HepG2 (cell line): ENCODE data around the gene TSPAN13. TPM values are rescaled to one million over a fixed set of nuclear protein-coding genes. Genes with fewer than 3 reads are reported as not detected.

ENCODE experiments used
- ARID4A ChIP-seq: sonication (generic); formaldehyde crosslinking; IDR thresholded peaks from 2 replicates; pipeline ENCODE4 v1.5.0; 2020; ENCODE audit warnings: mild to moderate bottlenecking, missing genetic modification reagents, borderline replicate concordance
- ATAD3A ChIP-seq: sonication (generic); formaldehyde crosslinking; IDR thresholded peaks from 2 replicates; pipeline ENCODE4 v1.4.0; 2020; ENCODE audit warnings: missing genetic modification reagents
- BCLAF1 ChIP-seq: fragments of 450-650 bp; IDR thresholded peaks from 2 replicates; pipeline ENCODE4 v1.6.1; 2017; ENCODE audit warnings: mild to moderate bottlenecking
- GTF2F1 ChIP-seq: fragments of 150-350 bp; IDR thresholded peaks from 2 replicates; pipeline ENCODE4 v1.6.1; 2014; ENCODE audit warnings: low read length
- MATR3 ChIP-seq: sonication (generic); formaldehyde crosslinking; IDR thresholded peaks from 2 replicates; pipeline ENCODE4 v1.4.0; 2020; ENCODE audit warnings: missing genetic modification reagents
- NFE2L1 ChIP-seq: sonication (generic); formaldehyde crosslinking; IDR thresholded peaks from 2 replicates; pipeline ENCODE4 v1.4.0; 2020; ENCODE audit warnings: missing genetic modification reagents, mild to moderate bottlenecking, borderline replicate concordance
- PAX8 ChIP-seq: sonication (generic); formaldehyde crosslinking; IDR thresholded peaks from 2 replicates; pipeline ENCODE4 v1.8.0; 2022; ENCODE audit warnings: mild to moderate bottlenecking, missing genetic modification reagents, borderline replicate concordance
- PRMT3 ChIP-seq: sonication (generic); formaldehyde crosslinking; IDR thresholded peaks from 2 replicates; pipeline ENCODE4 v1.8.1; 2022; ENCODE audit warnings: low read depth, mild to moderate bottlenecking, moderate library complexity, missing genetic modification reagents, borderline replicate concordance
- RARG ChIP-seq: sonication (generic); formaldehyde crosslinking; IDR thresholded peaks from 2 replicates; pipeline ENCODE4 v1.4.0; 2020; ENCODE audit warnings: low read depth, mild to moderate bottlenecking, missing genetic modification reagents
- SAP130 ChIP-seq: IDR thresholded peaks from 2 replicates; pipeline ENCODE4 v1.6.1; 2016; ENCODE audit warnings: low read depth
- SMC3 ChIP-seq: IDR thresholded peaks from 2 replicates; pipeline ENCODE4 v1.6.1; 2011; ENCODE audit warnings: low read length, improper control_type of control experiment
- WIZ ChIP-seq: sonication (generic); formaldehyde crosslinking; IDR thresholded peaks from 2 replicates; pipeline ENCODE4 v1.5.1; 2020; ENCODE audit warnings: mild to moderate bottlenecking, missing genetic modification reagents
- ZHX1 ChIP-seq: sonication (generic); formaldehyde crosslinking; IDR thresholded peaks from 2 replicates; pipeline ENCODE4 v1.8.1; 2022; ENCODE audit warnings: low read depth, mild to moderate bottlenecking, missing genetic modification reagents
- ZNF10 ChIP-seq: sonication (generic); formaldehyde crosslinking; IDR thresholded peaks from 2 replicates; pipeline ENCODE4 v1.4.0; 2020; ENCODE audit warnings: mild to moderate bottlenecking, low read depth, missing genetic modification reagents, borderline replicate concordance
- ZNF121 ChIP-seq: sonication (generic); formaldehyde crosslinking; IDR thresholded peaks from 2 replicates; pipeline ENCODE4 v1.5.0; 2020; ENCODE audit warnings: mild to moderate bottlenecking, missing genetic modification reagents
- ZNF337 ChIP-seq: sonication (generic); formaldehyde crosslinking; IDR thresholded peaks from 2 replicates; pipeline ENCODE4 v1.5.1; 2020; ENCODE audit warnings: missing genetic modification reagents, low read depth, mild to moderate bottlenecking, borderline replicate concordance
- ZNF432 ChIP-seq: sonication (generic); formaldehyde crosslinking; IDR thresholded peaks from 2 replicates; pipeline ENCODE4 v1.5.0; 2020; ENCODE audit warnings: missing genetic modification reagents, mild to moderate bottlenecking, borderline replicate concordance
- ZNF563 ChIP-seq: sonication (generic); formaldehyde crosslinking; IDR thresholded peaks from 2 replicates; pipeline ENCODE4 v1.8.0; 2022; ENCODE audit warnings: mild to moderate bottlenecking, moderate library complexity, missing genetic modification reagents
- ZNF660 ChIP-seq: sonication (generic); formaldehyde crosslinking; IDR thresholded peaks from 2 replicates; pipeline ENCODE4 v1.5.1; 2020; ENCODE audit warnings: mild to moderate bottlenecking, low read depth, missing genetic modification reagents, borderline replicate concordance
- polyA plus RNA-seq, 8 experiments: library from polyadenylated mRNA; depleted of rRNA in 3 of 8; stranded (reverse) in 7 of 8; unstranded in 1 of 8; fragments of >200 nt; fragmentation: Illumina TruSeq in 4 of 8; extraction: Trizol in 4 of 8; gene quantifications; 2 replicates each; pipeline versions ENCODE4 v1.2.1 to v1.2.3, GENCODE V29; 2011 to 2016; ENCODE audit warnings: low read depth in 4 of 8, missing spikeins in 1 of 8, mixed read lengths in 1 of 8; ENCODE audit not compliant: insufficient read depth in 1 of 8
- total RNA-seq, 5 experiments: library from RNA; depleted of rRNA; stranded (reverse); fragments of >200 nt; fragmentation: Illumina TruSeq; extraction: Trizol; gene quantifications; 2 replicates each; pipeline ENCODE4 v1.2.3, GENCODE V29; 2016; ENCODE audit warnings: low read depth in 1 of 5

Gene TSPAN13
- total and polyA plus RNA-seq, 2 of the 13 experiments (the other 11 are each of a cell fraction or from before 2014, with no cell fraction given), result 5.8 to 6.2 TPM

GRCh38 chr7:16753932-16754855 lies 639 bp downstream of the TSPAN13 start (continued):
- TF ChIP-seq ZNF10, result no peak
- no peak for TF ChIP-seq WIZ
- 0 out of 2 replicates have a peak, but pooled peaks have one; percentile 33 for TF ChIP-seq ZHX1 (CRISPR knock-in tag)
- no peak for TF ChIP-seq ZNF121 (CRISPR knock-in tag)
- TF ChIP-seq GTF2F1, result no peak
- no peak for TF ChIP-seq MATR3
- TF ChIP-seq ZNF660 (CRISPR knock-in tag), result no peak
- no peak for TF ChIP-seq ZNF337 (CRISPR knock-in tag)
- TF ChIP-seq PRMT3 (CRISPR knock-in tag), result no peak
- TF ChIP-seq PAX8 (CRISPR knock-in tag), result no peak
- no peak for TF ChIP-seq RARG
- TF ChIP-seq BCLAF1, result no peak
- peak; percentile 47; the same call in 1 of the 2 replicates for TF ChIP-seq ARID4A (CRISPR knock-in tag)
- no peak; the same call in 1 of the 2 replicates for TF ChIP-seq SAP130
- TF ChIP-seq ZNF432 (CRISPR knock-in tag), result no peak
- TF ChIP-seq ATAD3A (CRISPR knock-in tag), result no peak
- TF ChIP-seq NFE2L1, result no peak
- TF ChIP-seq ZNF563 (CRISPR knock-in tag), result 0 out of 2 replicates have a peak, but pooled peaks have one; percentile 29
- no peak for TF ChIP-seq SMC3
